Astrocyte of the hippocampus (primary cell): ENCODE data around the gene SULF2.
A peak's percentile ranks its signal among the peaks of the same experiment; 100 is the strongest.

Experiments used
- DNase-seq: peaks from one replicate; pipeline ENCODE4 v3.0.0; 2011; ENCODE audit warnings: low read depth, low spot score

Gene SULF2

GRCh38 chr20:47784599-47785310 is 526 bp downstream of the SULF2 start:
- peak; percentile 77 for DNase-seq

DNA sequence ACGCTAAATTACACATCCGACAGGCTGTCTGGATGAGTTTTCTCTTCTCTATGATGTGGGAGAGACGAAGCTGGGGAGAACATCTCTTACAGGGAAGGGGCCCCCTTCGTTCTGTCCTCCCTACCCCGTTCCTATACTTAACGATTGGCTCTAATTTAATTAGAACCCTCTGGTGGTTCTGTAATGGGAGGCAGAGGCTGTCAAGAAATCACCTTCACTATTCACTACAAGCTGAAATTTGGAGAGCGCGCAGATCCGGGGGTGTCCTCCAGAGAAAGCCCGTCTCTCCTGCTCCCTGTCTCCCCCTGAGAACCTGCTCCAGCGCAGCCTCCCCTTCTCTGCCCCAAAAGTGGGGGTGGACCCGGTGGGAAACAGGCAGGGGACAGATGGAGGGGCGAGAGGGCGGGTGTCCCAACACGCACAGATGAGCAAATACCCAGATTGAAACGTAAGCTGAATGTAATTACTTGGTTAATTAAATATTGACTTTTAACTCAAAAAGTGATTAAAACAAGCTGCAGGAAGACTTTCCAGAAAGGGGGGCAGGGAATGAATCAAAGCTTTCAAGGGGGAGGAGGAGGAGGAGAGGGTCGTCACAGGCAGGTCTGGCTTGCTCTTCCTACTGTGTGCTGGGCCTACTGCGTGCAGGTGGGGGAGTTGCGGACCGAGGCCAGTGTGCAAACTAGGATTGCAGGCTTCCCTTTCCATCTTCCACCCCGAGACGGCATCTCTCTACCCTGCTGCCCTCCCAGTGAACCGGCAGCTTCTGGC is 1.3 kb downstream of the SULF2 start:
- DNase-seq: no peak

GRCh38 chr20:47782920-47783552 is 2.2 kb downstream of the SULF2 start:
- DNase-seq: no peak

DNA sequence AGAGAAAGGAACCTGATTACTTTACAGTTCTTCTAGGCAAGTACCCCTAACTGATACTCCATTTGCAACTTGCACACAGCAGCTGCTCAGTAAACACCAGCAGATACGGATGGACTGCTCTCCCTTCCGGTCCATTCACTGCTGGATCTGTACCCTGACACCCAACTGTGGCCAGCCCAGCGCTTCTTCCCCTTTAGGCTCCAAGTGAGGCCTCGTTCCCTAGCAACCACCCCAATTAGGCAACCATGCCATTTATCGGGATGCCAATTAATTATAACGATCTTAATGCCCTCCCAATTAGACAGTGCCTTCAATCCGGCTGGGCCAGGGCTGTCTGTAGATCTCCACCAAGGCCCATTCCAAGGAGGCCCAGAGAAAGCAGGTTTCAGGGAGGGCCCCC is 3.2 kb downstream of the SULF2 start:
- DNase-seq: no peak

DNA sequence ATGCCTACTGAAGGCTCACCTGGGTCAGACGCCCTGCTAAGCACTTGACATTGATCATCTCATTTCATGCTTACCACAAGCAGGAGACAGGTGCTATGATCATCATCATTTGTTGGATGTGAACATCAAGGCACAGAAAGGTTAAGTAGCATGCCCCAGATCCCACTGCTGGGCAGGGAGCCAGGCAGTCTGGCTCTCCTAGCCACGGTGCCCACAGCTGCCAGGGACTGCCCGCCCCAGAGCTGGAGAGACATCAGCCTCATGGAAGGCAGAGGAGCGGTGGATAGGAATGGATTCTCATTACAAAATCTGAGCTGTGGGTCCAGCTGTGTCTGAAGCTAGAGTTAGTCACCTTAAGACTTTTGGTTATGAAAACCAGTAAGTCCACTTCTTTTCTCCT is 3.6 kb downstream of the SULF2 start:
- DNase-seq: no peak

DNA sequence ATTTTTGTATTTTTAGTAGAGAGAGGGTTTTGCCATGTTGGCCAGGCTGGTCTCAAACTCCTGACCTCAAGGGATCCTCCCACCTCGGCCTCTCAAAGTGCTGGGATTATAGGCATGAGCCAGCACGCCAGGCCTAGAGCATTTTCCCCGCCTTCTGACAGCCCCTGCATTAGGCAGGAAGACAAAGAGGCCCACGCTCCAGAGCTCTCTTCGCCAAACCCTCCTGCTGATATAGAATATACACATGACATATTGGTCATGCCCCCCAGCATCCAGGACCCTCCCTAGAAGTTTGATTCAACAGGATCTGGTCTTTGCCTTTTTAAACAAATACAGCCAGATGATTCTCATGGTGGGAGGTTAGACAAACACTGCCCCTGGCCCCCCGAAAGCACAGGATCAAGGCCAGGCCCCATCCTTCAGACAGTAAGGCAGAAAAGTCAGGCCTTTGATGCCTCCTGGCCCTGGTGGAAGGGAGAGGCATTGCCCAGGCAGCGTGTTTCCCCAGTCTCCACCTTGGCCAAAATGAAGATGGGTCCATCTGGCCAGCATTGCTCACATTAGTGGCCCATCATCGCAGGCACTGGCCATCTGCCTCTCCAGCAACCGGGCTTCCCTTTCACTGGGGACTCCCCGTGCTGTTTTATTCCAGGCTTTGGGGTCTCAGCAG is 4.4 kb downstream of the SULF2 start:
- no peak for DNase-seq

- DNase-seq: peak; percentile 69
Observed at GRCh38 chr20:47778398-47779354, 6.6 kb downstream of the SULF2 start.

- no peak for DNase-seq
Observed at GRCh38 chr20:47777220-47777619, 8.1 kb downstream of the SULF2 start.

GRCh38 chr20:47776639-47777038 is 8.6 kb downstream of the SULF2 start:
- DNase-seq: no peak

- DNase-seq: no peak
Observed at GRCh38 chr20:47775841-47776240, 9.4 kb downstream of the SULF2 start.

DNA sequence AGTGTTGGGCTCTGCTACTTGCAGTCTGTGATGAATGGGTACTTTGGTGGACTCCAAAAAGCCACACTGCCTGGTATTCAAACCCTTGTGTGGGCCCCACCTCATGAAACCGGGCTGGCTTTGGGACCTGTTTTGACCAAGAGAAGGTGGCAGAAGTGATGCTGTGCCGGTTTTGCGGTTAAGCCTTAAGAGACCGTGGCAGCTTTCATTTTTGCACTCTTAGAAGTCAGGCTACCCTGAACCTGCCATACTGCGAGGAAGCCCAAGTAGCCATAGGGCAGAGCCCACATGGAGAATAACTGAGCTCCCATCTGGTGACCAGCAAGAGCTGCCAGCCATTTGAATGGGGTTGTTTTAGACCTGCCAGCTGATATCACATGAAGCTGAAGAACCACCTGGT is 10.2 kb downstream of the SULF2 start:
- no peak for DNase-seq

DNA sequence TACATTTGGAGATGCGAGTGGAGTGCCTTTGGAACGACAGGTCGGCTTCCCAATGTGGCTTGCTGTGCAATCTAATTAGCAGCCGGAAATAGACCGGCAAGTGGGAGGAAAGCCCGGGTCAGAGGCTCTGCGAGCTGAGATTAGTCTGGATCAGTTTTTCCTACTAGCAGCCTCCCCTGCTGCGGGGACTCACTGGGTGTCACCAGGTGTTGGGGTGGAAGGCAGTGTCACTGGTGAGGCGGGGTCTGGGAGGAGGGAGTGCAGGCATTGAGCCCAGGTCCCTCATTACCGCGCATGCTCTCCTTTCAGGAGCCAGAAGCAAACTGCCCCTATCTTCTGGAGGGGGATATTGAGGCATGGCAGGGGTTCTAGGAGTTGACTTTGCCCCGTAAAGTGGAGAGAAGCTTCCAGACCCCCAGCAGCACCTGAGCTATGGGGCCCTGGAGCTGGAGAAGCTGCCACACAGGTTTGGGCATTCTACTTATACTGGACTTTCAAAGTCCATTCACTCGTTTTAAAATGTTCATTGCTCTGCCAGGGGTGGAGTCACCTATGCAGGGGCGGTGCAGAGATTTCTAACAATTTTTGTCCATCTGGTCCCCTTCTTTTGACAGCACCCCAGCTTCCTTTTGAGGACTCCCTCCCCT is 11.0 kb downstream of the SULF2 start:
- DNase-seq: peak; percentile 36

GRCh38 chr20:47773371-47773786 is 11.9 kb downstream of the SULF2 start:
- DNase-seq: peak; percentile 73

- no peak for DNase-seq
Observed at GRCh38 chr20:47770935-47771334, 14.3 kb downstream of the SULF2 start.

DNA sequence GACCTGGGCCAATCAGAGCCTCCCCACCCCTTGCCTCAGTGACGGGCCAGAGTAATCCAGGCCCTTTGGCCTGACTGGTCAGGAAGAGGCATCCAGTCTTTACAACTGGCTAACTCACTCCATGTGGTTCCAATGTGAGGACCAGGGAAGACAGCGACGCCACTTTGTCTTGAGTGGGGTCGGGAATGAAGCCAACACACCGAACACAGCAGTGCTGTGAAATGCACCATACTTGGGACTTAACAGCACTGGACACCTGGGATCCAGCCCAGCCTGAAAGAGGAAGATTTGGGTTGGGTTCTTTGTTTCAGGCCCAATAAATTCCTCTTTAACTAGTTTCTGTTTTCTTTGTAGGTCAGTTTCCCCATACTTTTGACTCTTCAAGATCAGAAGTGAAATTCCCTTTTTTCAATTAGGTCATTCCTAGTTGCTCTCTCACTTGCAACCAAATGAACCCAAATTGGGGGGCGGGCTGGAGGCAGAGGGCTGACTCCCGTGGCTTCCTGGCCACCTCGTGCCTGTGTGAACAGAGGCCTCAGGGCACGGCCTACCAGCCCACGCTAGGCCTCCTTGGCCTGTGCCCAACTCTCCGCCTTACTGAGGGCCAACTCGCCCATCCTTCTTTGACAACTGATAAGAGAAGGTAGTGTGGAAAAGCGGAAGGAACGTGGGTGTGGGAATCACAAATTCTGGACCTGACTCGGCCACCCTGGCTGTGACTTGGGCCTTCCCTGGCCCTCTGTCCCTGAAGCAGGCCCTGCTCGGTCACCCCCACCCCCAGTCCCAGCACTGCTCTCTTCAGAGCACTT is 17.1 kb downstream of the SULF2 start:
- DNase-seq: no peak

- peak; percentile 37 for DNase-seq
Observed at GRCh38 chr20:47765691-47766594, 19.3 kb downstream of the SULF2 start.

- DNase-seq: no peak
Observed at GRCh38 chr20:47765271-47765670, 20.0 kb downstream of the SULF2 start.

DNA sequence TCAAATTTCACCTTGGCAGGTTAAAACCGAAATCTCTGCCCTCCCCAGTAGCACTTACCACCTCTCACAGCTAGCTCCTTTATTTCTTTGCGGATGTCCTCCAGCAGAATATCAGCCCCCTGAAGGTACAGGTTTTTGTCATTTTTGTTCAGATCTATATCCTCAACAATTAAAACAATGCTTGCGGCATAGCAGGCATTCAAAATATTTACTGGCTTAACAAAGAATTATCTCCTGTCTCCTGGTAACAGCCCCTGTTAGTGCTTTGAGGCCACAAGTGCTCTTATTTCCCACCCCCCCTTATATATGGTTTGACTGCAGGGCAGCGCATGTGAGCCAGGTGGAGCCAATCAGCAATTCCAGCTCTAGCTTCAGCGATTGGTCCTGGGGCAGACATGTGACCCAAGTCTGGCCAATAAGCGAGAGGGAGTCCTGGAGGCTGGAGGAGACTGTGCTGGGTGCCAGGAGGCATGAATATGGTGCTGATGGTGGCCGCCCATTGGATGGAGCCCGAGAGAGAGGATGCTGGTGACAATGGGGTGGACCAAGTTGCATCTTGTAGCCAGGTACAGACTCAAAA is 21.0 kb downstream of the SULF2 start:
- DNase-seq: no peak
